SH-SY5Y (cell line): ENCODE measurements around the gene IFITM1.

Experiments used
- GATA2 ChIP-seq: IDR thresholded peaks from 2 replicates; pipeline ENCODE4 v1.6.1; 2011; ENCODE audit warnings: mild to moderate bottlenecking, low read depth, low read length
- GATA3 ChIP-seq: IDR thresholded peaks from 2 replicates; pipeline ENCODE4 v1.6.1; 2011; ENCODE audit warnings: low read depth, mild to moderate bottlenecking, low read length, moderate library complexity

- no peak for TF ChIP-seq GATA3
- TF ChIP-seq GATA2 = no peak
Measured at GRCh38 chr11:287821-288477, 25.9 kb upstream of the IFITM1 start.
